Panc1 (cell line): ENCODE data around the gene PEX16. TPM values are rescaled to one million over a fixed set of nuclear protein-coding genes. Genes with fewer than 3 reads are reported as not detected.

ENCODE experiments used
- ATAC-seq: fragments of 200-7000 bp; cut with Tn5 transposase; 2 replicates; pipeline ENCODE4 v1.9.1; 2020; ENCODE audit warnings: mild to moderate bottlenecking, moderate library complexity
- BruUV-seq: library from RNA; stranded (reverse); fragments of 400-500 nt; replicated peaks from 2 replicates; lab custom pipeline; 2021; lab: Mats Ljungman, UMichigan
- CTCF ChIA-PET: fragments of 300-600 bp; sonication (Branson Sonifier 250); formaldehyde crosslinking; loops from one replicate; lab custom pipeline; 2022; ENCODE audit warnings: antibody characterized with exemption; lab: Charles Lee
- POLR2A ChIA-PET: fragments of 300-600 bp; sonication (Branson Sonifier 250); formaldehyde crosslinking; loops from one replicate; lab custom pipeline; 2022; ENCODE audit warnings: antibody characterized with exemption; lab: Charles Lee
- DNase-seq: peaks from one replicate; pipeline ENCODE4 v3.0.0-alpha.2; 2010; ENCODE audit warnings: low read depth, low spot score
- H3K27ac ChIP-seq: 2 replicates; pipeline ENCODE4 v1.5.1; 2011; ENCODE audit warnings: mild to moderate bottlenecking, low read length, inconsistent platforms
- H3K27me3 ChIP-seq: fragments of 200-500 bp; sonication (Bioruptor generic); 2 replicates; pipeline ENCODE4 v1.6.0; 2014; ENCODE audit warnings: low read length, inconsistent platforms; ENCODE audit not compliant: control insufficient read depth, insufficient read depth
- H3K36me3 ChIP-seq: fragments of 200-500 bp; sonication (Bioruptor generic); 2 replicates; pipeline ENCODE4 v1.5.1; 2014; ENCODE audit warnings: inconsistent platforms, mild to moderate bottlenecking, low read length, moderate library complexity; ENCODE audit not compliant: control insufficient read depth, insufficient read depth
- H3K4me1 ChIP-seq: 2 replicates; pipeline ENCODE4 v1.5.1; 2011; ENCODE audit warnings: inconsistent platforms, mild to moderate bottlenecking, low read length, moderate library complexity; ENCODE audit not compliant: control insufficient read depth, insufficient read depth
- H3K4me3 ChIP-seq, 2 experiments: 2 replicates each; pipeline ENCODE4 v1.5.1; 2011 to 2012; ENCODE audit warnings: low read depth in 2 of 2, low read length in 2 of 2, mild to moderate bottlenecking in 2 of 2, inconsistent platforms in 1 of 2, moderate library complexity in 1 of 2
- H3K9me3 ChIP-seq: fragments of 200-500 bp; sonication (Bioruptor generic); 2 replicates; pipeline ENCODE4 v1.5.1; 2014; ENCODE audit warnings: low read depth, mild to moderate bottlenecking, inconsistent platforms, low read length, moderate library complexity; ENCODE audit not compliant: control insufficient read depth, insufficient read depth
- POLR2AphosphoS5 ChIP-seq: IDR thresholded peaks from 2 replicates; pipeline ENCODE4 v1.6.1; 2012; ENCODE audit warnings: mild to moderate bottlenecking, low read depth, low read length, moderate library complexity
- REST ChIP-seq, 2 experiments: IDR thresholded peaks; 2 replicates each; pipeline ENCODE4 v1.6.1; 2011 to 2012; ENCODE audit warnings: low read depth in 2 of 2, control low read depth in 1 of 2, low read length in 1 of 2, mild to moderate bottlenecking in 1 of 2, moderate library complexity in 1 of 2; ENCODE audit not compliant: insufficient read depth in 1 of 2
- SIN3A ChIP-seq: IDR thresholded peaks from 2 replicates; pipeline ENCODE4 v1.6.1; 2012; ENCODE audit warnings: low read depth, mild to moderate bottlenecking, low read length, moderate library complexity, borderline replicate concordance; ENCODE audit not compliant: insufficient read depth
- TCF7L2 ChIP-seq: IDR thresholded peaks from 2 replicates; pipeline ENCODE4 v1.6.1; 2011; ENCODE audit warnings: mild to moderate bottlenecking, low read depth, low read length, inconsistent platforms
- in situ Hi-C: cut with HindIII; loops from 2 replicates; pipeline ENCODE4 v1.10.0; 2016; ENCODE audit warnings: low sequenced_read_pairs, low pct_unique_long_range_greater_than_20kb
- intact Hi-C: fragments of 100-400 bp; cut with micrococcal nuclease; formaldehyde crosslinking; loops from one replicate; pipeline ENCODE4 v1.10.0; 2022; ENCODE audit not compliant: unreplicated experiment
- total RNA-seq: library from RNA; stranded (reverse); gene quantifications from one replicate; pipeline ENCODE4 v1.2.1, GENCODE V29; 2021; ENCODE audit not compliant: unreplicated experiment
- TF ChIP-seq, protein P1 (sequence below): fragments of 450-650 bp; IDR thresholded peaks from 2 replicates; pipeline ENCODE4 v1.5.1; 2017; ENCODE audit warnings: mild to moderate bottlenecking

The PEX16 gene
- total RNA-seq, 1 experiment from 2014 or later: 37.5 TPM

DNA sequence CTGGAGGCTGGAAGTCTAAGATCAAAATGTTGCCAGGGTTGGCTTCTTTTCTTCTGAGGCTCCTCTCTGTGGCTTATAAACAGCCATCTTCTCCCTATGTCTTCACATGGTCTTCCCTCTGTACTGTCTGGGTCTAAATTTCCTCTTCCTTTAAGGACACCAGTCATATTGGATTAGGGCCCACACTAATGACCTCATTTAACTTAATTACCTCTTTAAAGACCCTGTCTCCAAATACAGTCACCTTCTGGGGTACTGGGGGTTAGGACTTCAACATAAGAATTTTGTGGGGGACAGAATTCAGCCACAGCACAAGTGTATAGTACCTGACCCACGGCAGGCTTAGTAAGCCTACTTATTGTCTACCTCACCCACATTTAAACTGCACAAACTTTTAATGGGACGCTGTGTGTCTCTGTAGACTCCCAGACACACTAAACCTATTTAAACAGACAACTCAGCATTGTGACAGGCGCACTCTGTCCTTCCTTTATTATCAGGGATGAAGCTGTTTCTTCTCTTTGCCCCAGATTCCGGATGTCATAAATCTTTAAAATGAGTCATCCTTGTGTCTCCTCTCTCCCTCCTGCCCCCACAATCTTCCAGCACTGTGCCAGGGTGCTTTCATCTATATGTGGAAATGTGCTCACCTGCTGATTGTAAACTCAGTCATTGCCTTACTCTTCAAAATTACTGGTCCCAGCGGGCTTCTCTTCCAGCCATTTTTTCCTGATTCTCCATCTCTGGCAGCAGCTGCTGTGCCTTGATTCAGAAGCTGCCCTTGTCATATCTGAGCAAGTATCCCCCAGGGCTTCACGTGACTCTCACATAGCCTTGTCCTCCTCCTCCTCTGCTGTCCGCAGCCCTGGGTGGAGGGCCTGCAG is 37.6 kb downstream of the PEX16 start:
- H3K9me3 ChIP-seq: no peaks in the 10 kb centered on the region
- intact Hi-C loops (loop anchor here (10.0 kb wide), 1 partner anchor 125 kb away; no protein-coding TSS in a partner anchor), in situ Hi-C loops (no loop called here)
- CTCF ChIA-PET: no interaction called here
- no peaks in the 10 kb centered on the region for H3K36me3 ChIP-seq
- TF ChIP-seq, protein P1, sequence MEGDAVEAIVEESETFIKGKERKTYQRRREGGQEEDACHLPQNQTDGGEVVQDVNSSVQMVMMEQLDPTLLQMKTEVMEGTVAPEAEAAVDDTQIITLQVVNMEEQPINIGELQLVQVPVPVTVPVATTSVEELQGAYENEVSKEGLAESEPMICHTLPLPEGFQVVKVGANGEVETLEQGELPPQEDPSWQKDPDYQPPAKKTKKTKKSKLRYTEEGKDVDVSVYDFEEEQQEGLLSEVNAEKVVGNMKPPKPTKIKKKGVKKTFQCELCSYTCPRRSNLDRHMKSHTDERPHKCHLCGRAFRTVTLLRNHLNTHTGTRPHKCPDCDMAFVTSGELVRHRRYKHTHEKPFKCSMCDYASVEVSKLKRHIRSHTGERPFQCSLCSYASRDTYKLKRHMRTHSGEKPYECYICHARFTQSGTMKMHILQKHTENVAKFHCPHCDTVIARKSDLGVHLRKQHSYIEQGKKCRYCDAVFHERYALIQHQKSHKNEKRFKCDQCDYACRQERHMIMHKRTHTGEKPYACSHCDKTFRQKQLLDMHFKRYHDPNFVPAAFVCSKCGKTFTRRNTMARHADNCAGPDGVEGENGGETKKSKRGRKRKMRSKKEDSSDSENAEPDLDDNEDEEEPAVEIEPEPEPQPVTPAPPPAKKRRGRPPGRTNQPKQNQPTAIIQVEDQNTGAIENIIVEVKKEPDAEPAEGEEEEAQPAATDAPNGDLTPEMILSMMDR: no peak
- TF ChIP-seq REST (IDR thresholded peaks at IDR 0.05; ENCODE audit: insufficient read depth in 1 of 2, low read depth in 2 of 2, low read length in 1 of 2): no peak
- TF ChIP-seq POLR2AphosphoS5: no peak
- TF ChIP-seq SIN3A: no peak
- no peak for TF ChIP-seq TCF7L2
- no peaks in the 10 kb centered on the region for H3K4me1 ChIP-seq
- no peak overlapping the region for H3K27ac ChIP-seq
- POLR2A ChIA-PET: no interaction called here
- ATAC-seq: no peak
- BruUV-seq: no TSS peak
- H3K4me3 ChIP-seq: no peak overlapping the region
- no peaks in the 10 kb centered on the region for H3K27me3 ChIP-seq
- no peak for DNase-seq

DNA sequence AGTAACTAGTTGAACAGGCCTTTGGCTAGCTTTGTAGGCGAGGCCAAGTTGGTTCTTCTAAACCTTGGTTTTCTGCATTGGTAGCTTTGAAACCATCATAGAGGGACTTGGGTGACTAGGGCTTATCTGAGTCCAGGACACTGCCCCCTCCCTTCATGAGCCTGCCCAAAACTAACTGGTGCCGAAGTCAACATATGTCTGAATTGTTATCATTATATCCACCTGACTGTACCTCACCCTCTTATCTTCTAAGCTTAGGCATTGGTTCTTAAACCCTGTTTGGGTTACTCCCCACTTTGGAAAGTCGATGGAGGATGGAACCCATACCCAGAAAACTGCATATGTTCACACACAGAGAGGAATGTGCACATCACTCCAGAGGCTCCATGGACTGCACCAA is 39.8 kb downstream of the PEX16 start:
- H3K36me3 ChIP-seq: peaks cover 2% of the 10 kb centered on the region; the same call in 1 of the 2 replicates
- H3K27me3 ChIP-seq: no peaks in the 10 kb centered on the region
- no peak overlapping the region for H3K4me3 ChIP-seq
- TF ChIP-seq SIN3A (no peak), REST (IDR thresholded peaks at IDR 0.05; ENCODE audit: insufficient read depth in 1 of 2, low read depth in 2 of 2, low read length in 1 of 2) (no peak)
- TF ChIP-seq, protein P1: no peak
- no TSS peak for BruUV-seq
- no peak overlapping the region for H3K27ac ChIP-seq
- H3K9me3 ChIP-seq: no peaks in the 10 kb centered on the region
- intact Hi-C loops: loop anchor here (10.0 kb wide), 1 partner anchor 127 kb away; no protein-coding TSS in a partner anchor
- H3K4me1 ChIP-seq: no peaks in the 10 kb centered on the region
- ATAC-seq (no peak), DNase-seq (no peak)
- in situ Hi-C loops: no loop called here
- CTCF ChIA-PET: no interaction called here
- POLR2A ChIA-PET: no interaction called here
